ENCODE data around the gene FTCD. TPM values are rescaled to one million over a fixed set of nuclear protein-coding genes. Genes with fewer than 3 reads are reported as not detected.

The FTCD gene
- total RNA-seq, 1 donor: 0.36 TPM

GRCh38 chr21:46194374-46195334 lies 39.3 kb upstream of the FTCD start:
- Histone ChIP-seq H3K4me1 (ENCODE audit: insufficient read depth, low read length) (peaks cover 13% of the 10 kb centered on the region), H2AFZ (ENCODE audit: low read length) (no peak overlapping the region), H3K27ac (ENCODE audit: low read depth, low read length) (no peak overlapping the region), H3K9me3 (ENCODE audit: low read depth, low read length) (no peaks in the 10 kb centered on the region), H3K79me2 (ENCODE audit: insufficient read depth, low read length) (no peaks in the 10 kb centered on the region), H4K20me1 (ENCODE audit: insufficient read depth, low read length) (no peaks in the 10 kb centered on the region), H3K27me3 (ENCODE audit: insufficient read depth, low read length) (no peaks in the 10 kb centered on the region), H3K4me2 (ENCODE audit: insufficient read depth, low read length) (no peak overlapping the region), H3K36me3 (ENCODE audit: insufficient read depth, low read length) (peaks cover 22% of the 10 kb centered on the region), H3K4me3 (ENCODE audit: insufficient read depth, low read length) (no peak overlapping the region)
- TF ChIP-seq CTCF (IDR thresholded peaks at IDR 0.05; ENCODE audit: extremely low read depth, low read depth, low read length): no peak
- peak; percentile 35 for DNase-seq (ENCODE audit: insufficient read length, low spot score, missing footprints)

GRCh38 chr21:46193829-46194373 lies 38.5 kb upstream of the FTCD start:
- H3K36me3 ChIP-seq (ENCODE audit: insufficient read depth, low read length): peaks cover 22% of the 10 kb centered on the region
- H3K27ac ChIP-seq (ENCODE audit: low read depth, low read length): no peak overlapping the region
- H3K79me2 ChIP-seq (ENCODE audit: insufficient read depth, low read length): no peaks in the 10 kb centered on the region
- no peak overlapping the region for H3K4me3 ChIP-seq (ENCODE audit: insufficient read depth, low read length)
- H3K27me3 ChIP-seq (ENCODE audit: insufficient read depth, low read length): no peaks in the 10 kb centered on the region
- TF ChIP-seq CTCF (IDR thresholded peaks at IDR 0.05; ENCODE audit: extremely low read depth, low read depth, low read length): no peak
- H3K4me2 ChIP-seq (ENCODE audit: insufficient read depth, low read length): no peak overlapping the region
- H3K4me1 ChIP-seq (ENCODE audit: insufficient read depth, low read length): peaks cover 20% of the 10 kb centered on the region
- H2AFZ ChIP-seq (ENCODE audit: low read length): no peak overlapping the region
- no peaks in the 10 kb centered on the region for H4K20me1 ChIP-seq (ENCODE audit: insufficient read depth, low read length)
- H3K9me3 ChIP-seq (ENCODE audit: low read depth, low read length): no peaks in the 10 kb centered on the region
- no peak for DNase-seq (ENCODE audit: insufficient read length, low spot score, missing footprints)

GRCh38 chr21:46191686-46192575 lies 36.6 kb upstream of the FTCD start:
- H3K27ac ChIP-seq (ENCODE audit: low read depth, low read length): peak overlapping the region; percentile 18
- H3K4me2 ChIP-seq (ENCODE audit: insufficient read depth, low read length): no peak overlapping the region
- peak; percentile 52 for DNase-seq (ENCODE audit: insufficient read length, low spot score, missing footprints)
- peaks cover 22% of the 10 kb centered on the region for H3K36me3 ChIP-seq (ENCODE audit: insufficient read depth, low read length)
- H3K27me3 ChIP-seq (ENCODE audit: insufficient read depth, low read length): no peaks in the 10 kb centered on the region
- no peaks in the 10 kb centered on the region for H3K9me3 ChIP-seq (ENCODE audit: low read depth, low read length)
- no peak overlapping the region for H2AFZ ChIP-seq (ENCODE audit: low read length)
- H3K4me1 ChIP-seq (ENCODE audit: insufficient read depth, low read length): peaks cover 27% of the 10 kb centered on the region
- no peaks in the 10 kb centered on the region for H4K20me1 ChIP-seq (ENCODE audit: insufficient read depth, low read length)
- H3K79me2 ChIP-seq (ENCODE audit: insufficient read depth, low read length): no peaks in the 10 kb centered on the region
- no peak for TF ChIP-seq CTCF (IDR thresholded peaks at IDR 0.05; ENCODE audit: extremely low read depth, low read depth, low read length)
- no peak overlapping the region for H3K4me3 ChIP-seq (ENCODE audit: insufficient read depth, low read length)
